ENCODE measurements around the gene NBR1.
A peak's percentile ranks its signal among the peaks of the same experiment; 100 is the strongest.
"Not testable (repeated sequence)": the region's sequence is repeated elsewhere in the genome, so short reads cannot be mapped to it uniquely, and the experiment has no call there.

The NBR1 gene, protein sequence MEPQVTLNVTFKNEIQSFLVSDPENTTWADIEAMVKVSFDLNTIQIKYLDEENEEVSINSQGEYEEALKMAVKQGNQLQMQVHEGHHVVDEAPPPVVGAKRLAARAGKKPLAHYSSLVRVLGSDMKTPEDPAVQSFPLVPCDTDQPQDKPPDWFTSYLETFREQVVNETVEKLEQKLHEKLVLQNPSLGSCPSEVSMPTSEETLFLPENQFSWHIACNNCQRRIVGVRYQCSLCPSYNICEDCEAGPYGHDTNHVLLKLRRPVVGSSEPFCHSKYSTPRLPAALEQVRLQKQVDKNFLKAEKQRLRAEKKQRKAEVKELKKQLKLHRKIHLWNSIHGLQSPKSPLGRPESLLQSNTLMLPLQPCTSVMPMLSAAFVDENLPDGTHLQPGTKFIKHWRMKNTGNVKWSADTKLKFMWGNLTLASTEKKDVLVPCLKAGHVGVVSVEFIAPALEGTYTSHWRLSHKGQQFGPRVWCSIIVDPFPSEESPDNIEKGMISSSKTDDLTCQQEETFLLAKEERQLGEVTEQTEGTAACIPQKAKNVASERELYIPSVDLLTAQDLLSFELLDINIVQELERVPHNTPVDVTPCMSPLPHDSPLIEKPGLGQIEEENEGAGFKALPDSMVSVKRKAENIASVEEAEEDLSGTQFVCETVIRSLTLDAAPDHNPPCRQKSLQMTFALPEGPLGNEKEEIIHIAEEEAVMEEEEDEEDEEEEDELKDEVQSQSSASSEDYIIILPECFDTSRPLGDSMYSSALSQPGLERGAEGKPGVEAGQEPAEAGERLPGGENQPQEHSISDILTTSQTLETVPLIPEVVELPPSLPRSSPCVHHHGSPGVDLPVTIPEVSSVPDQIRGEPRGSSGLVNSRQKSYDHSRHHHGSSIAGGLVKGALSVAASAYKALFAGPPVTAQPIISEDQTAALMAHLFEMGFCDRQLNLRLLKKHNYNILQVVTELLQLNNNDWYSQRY
- total RNA-seq, result 79.3 to 170 (median 122) reads per million in 17 experiments

DNA sequence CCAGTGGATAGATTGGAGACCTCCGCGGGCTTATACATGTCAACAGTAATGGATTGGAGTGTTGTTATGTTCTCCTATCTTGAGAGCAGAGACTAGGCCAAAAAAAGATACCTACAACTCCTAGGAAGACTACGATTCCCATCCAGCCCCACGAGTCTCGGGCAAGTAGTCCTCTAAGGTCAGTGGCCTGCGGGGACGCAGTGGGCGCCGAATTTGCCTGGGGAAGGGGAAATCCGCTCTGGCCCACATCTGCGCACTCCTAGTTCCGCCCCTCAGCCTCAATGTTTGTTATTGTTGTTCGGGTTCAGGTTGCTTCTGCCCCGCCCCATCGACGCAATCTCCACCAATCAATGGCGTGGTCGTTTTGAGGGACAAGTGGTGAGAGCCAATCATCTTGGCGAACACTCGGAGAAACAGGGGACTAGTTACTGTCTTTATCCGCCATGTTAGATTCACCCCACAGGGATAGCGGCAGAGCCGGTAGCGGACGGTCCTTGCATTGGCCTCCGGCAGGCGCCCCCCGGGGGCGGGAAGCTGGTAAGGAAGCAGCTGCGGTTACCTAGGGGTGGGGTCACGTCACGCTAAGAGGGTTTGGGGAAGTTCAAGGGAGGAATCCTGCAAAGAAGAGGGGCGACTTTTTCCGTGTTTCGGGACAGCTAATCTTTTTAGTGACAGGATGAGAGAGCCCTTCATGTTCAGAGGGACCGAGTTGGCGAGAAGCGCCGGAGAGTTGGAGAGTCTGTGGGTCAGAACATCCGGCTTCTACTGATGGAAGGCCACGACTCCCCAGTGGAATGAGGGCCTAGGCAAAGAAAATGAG is at the start of gene NBR1:
Gene NBR1 (plus strand): TSS at position 449 of the 820 bp plus-strand sequence. CDS start 4,586 bp downstream, outside the sequence.
- peak; percentile 97 to 98 (median 98) for DNase-seq

- DNase-seq, result peak; percentile 97 to 100 (median 98)
These were observed 45.7 kb upstream of the NBR1 start, which contains the start of gene BRCA1 for GRCh38 chr17:43125133-43125966. TSS of gene BRCA1 (minus strand) at chr17:43125364. CDS start at chr17:43124096, 1,268 bp downstream.

GRCh38 chr17:43125967-43126910 is 44.8 kb upstream of the NBR1 start:
- DNase-seq, result peak in 2 of 4 experiments; percentile 19 to 21

- DNase-seq, result no peak
These were observed 44.1 kb upstream of the NBR1 start for GRCh38 chr17:43126911-43127290.

DNA sequence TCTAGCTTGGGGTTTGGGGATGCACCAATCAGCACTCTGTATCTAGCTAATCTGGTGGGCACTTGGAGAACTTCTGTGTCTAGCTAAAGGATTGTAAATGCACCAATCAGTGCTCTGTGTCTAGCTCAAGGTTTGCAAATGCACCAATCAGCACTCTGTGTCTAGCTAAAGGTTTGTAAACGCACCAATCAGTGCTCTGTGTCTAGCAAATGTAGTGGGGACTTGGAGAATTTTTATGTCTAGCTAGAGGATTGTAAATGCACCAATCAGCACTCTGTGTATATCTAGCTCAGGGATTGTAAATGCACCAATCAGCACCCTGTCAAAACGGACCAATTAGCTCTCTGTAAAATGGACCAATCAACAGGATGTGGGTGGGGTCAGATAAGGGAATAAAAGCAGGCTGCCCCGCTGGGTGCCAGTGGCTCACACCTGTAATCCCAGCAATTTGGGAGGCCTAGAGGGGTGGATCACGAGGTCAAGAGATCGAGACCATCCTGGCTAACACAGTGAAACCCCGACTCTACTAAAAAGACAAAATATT is 43.6 kb upstream of the NBR1 start:
- DNase-seq, result not testable (repeated sequence)

DNA sequence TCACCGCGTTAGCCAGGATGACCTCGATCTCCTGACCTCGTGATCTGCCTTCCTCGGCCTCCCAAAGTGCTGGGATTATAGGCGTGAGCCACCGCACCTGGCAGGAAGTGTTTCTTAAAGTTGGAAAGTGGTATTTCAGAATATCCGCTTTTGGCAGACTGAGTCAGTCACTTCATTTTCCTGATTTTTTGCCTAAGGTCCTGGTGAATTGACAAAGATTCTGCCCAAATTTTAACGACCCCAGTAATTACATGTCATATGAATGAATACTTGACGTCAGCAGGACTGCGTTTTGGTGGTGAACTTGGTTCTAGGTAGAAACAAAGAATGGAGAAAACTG is 41.4 kb upstream of the NBR1 start:
- no peak for DNase-seq

- DNase-seq, result no peak
These were observed 38.9 kb upstream of the NBR1 start for GRCh38 chr17:43132117-43132516.

- DNase-seq, result peak in 3 of 4 experiments; percentile 25 to 42 (median 25)
These were observed 37.6 kb upstream of the NBR1 start for GRCh38 chr17:43133439-43133838.

DNA sequence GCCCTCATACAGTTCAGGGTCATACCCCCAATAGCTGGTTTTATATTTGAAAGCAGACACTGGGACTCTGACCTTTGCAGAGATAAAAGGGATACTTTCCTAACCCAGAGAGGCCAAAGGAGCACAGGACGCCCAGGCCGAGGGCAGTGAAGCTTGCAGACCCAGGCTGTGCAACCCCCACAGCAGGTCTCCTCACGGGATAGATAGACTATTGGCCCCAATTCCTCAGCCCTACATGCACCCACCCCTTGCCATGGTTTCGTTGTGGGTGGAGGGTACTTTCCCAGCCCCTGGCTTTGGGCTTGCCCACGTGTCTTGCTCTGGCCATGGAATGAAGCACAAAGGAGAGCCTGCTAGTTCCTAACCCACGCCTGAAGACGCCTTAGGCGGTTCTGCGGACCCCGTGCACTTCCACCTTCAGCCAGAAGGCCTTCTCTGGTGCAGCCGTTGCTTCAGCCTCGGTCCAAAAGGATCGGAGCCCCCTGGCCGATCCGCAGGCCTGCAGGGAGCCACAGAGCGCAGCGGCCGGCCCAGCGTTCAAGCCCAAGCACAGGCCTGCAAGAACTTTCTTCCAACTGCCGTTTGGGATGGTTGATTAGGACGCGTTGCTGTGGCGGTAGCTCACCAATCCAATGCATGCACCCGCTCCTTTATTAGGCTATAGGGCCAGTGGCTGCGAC is 36.1 kb upstream of the NBR1 start:
- DNase-seq, result no peak

- no peak for DNase-seq
These were observed 35.6 kb upstream of the NBR1 start for GRCh38 chr17:43135454-43135819.

GRCh38 chr17:43136574-43136973 is 34.4 kb upstream of the NBR1 start:
- DNase-seq, result not testable (repeated sequence)

- DNase-seq, result not testable (repeated sequence)
These were observed 32.5 kb upstream of the NBR1 start for GRCh38 chr17:43138531-43138930.

GRCh38 chr17:43140396-43141332 is 30.4 kb upstream of the NBR1 start:
- peak; percentile 15 to 55 (median 43) for DNase-seq

DNA sequence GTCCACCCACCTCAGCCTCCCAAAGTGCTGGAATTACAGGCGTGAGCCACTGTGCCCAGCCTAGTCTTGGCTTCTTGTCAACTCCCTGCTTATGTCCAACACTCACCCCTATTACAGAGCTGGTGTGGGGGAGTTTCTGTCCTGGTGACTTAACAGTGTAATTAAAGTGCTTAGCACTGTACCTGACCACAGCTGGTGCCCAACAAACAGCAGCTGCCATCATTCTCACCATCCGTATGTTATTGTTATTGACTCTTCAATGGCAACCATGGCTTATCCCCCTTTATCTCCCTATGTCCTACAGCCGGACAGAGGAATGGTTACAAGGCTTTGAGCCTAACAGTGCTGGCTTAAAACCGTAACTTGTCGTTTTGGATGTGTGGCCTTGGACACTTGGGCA is 28.9 kb upstream of the NBR1 start:
- DNase-seq, result no peak

DNA sequence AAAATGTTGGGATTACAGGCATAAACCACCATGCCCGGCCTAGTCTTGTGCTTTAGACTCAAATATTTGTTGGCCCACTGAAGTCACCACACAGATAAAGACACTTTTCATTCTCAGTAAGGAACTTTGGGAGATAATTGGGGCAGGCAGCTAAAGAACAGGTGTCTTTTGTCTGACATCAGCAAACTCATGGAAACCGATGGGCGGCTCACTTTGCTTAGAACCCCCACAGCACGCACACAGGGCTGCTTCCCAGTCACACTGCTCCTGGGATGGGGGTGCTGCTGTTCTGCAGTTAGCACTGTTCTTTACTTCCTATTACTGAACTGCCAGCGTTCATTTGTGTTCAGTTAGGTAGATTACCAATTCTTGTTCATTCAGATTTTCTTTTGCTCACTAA is 27.8 kb upstream of the NBR1 start:
- no peak for DNase-seq

GRCh38 chr17:43146649-43147048 is 24.4 kb upstream of the NBR1 start:
- no peak for DNase-seq

DNA sequence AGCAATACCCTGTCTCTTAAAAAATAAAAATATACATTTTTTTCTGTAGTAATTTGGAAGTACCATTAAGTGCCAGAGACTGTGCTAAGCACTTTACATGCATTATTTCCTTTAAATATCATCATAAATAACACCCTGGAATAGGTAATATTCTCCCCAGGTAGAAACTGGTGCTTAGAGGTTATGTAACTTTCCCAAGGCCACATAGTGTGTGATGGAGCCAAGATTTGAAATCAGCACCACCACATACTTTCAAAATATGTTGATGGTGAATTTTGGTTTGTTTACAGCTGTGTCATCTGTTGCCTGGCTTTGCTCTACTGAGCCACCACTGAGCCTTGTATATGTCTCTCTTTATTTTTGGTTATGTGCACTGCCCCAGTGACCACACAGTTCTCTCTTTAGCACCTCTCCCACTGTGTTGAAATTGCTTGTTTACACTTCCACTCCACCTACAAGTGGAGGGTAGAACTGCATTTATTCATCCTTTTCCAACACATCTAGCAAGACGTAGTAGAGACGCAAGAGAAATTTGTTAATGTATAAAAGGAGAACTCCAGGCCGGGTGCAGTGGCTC is 19.0 kb upstream of the NBR1 start:
- no peak for DNase-seq
